ENCODE results near the gene PSTPIP1. TPM values are rescaled to one million over a fixed set of nuclear protein-coding genes. Genes with fewer than 3 reads are reported as not detected.

Gene PSTPIP1
- total and polyA plus RNA-seq, 2 of the 8 experiments (the other 6 are each of a cell fraction or from before 2014, with no cell fraction given), result 1.6 to 1.8 TPM

DNA sequence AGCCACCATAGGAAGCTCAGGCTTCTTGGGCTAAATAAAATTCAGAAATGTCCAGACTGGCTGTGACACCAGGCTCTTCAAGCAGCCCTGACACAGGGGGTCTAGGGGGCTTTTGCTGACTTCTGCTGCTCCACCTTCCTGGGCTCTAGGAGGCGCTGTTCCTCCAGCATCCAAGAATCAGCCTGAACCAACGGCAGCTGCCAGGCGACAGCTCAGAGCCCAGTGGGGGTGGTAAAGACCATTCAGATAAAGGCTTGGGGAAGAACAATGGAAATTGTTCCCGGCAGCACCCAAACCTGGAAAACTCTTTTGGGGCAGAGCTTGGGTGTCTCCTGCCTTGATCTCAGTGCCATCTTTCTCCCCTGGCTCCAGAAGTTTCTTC lies 21.6 kb upstream of the PSTPIP1 start:
- Histone ChIP-seq H3K4me1 (replicated peaks in 1 of 4; ENCODE audit: control insufficient read depth in 3 of 4, insufficient read depth in 4 of 4, low read length in 3 of 4) (peaks cover 0 to 2% (median 0%) of the 10 kb centered on the region in 4 experiments; a peak in 3 of 7 replicates), H3K27ac (ENCODE audit: low read depth, low read length) (no peak overlapping the region), H3K36me3 (ENCODE audit: control insufficient read depth in 2 of 4, insufficient read depth in 4 of 4, low read length in 3 of 4) (no peaks in the 10 kb centered on the region), H2BK5ac (ENCODE audit: low read depth, low read length) (no peak overlapping the region), H3K14ac (ENCODE audit: insufficient read length) (no peak overlapping the region), H2BK120ac (replicated peaks; ENCODE audit: low read depth, low read length) (no peak overlapping the region), H2AK5ac (ENCODE audit: low read depth, low read length) (no peak overlapping the region), H3K4me2 (ENCODE audit: insufficient read depth in 1 of 2, low read depth in 2 of 2, low read length in 2 of 2) (no peak overlapping the region; a peak in 1 of 4 replicates), H4K91ac (replicated peaks; ENCODE audit: insufficient read length, low read length) (no peak overlapping the region), H3K4me3 (ENCODE audit: extremely low read depth in 1 of 4, insufficient read depth in 2 of 4, low read depth in 3 of 4, low read length in 4 of 4) (no peak overlapping the region; a peak in 1 of 8 replicates), H3K79me1 (ENCODE audit: low read depth, low read length) (no peaks in the 10 kb centered on the region), H4K8ac (ENCODE audit: extremely low read depth, insufficient read depth, low read length) (no peak overlapping the region), H2BK15ac (ENCODE audit: low read length) (no peak overlapping the region), H3K23ac (ENCODE audit: insufficient read length) (no peak overlapping the region), H3K18ac (ENCODE audit: extremely low read depth, low read length) (no peak overlapping the region), H3K56ac (replicated peaks; ENCODE audit: insufficient read length, low read depth, low read length) (peak overlapping the region; percentile 37), H2AFZ (ENCODE audit: low read length) (peak overlapping the region; percentile 98), H2BK20ac (ENCODE audit: low read length) (no peak overlapping the region), H3K79me2 (ENCODE audit: control insufficient read depth in 1 of 2, insufficient read depth in 2 of 2, low read length in 2 of 2) (no peaks in the 10 kb centered on the region), H3K23me2 (ENCODE audit: low read depth, low read length) (no peaks in the 10 kb centered on the region), H3K4ac (replicated peaks; ENCODE audit: insufficient read length, low read depth, low read length) (no peak overlapping the region), H2BK12ac (ENCODE audit: low read depth, low read length) (no peak overlapping the region), H4K20me1 (replicated peaks in 1 of 2; ENCODE audit: control insufficient read depth in 1 of 2, insufficient read depth in 2 of 2, low read length in 2 of 2) (peaks cover 0 to 2% of the 10 kb centered on the region in 2 experiments), H3K9ac (replicated peaks in 1 of 4; ENCODE audit: extremely low read depth in 1 of 4, low read depth in 3 of 4, low read length in 3 of 4) (no peak overlapping the region), H3K27me3 (replicated peaks in 1 of 4; ENCODE audit: control insufficient read depth in 3 of 4, extremely low read depth in 1 of 4, insufficient read depth in 3 of 4, low read length in 3 of 4) (no peaks in the 10 kb centered on the region; a peak in 1 of 7 replicates), H4K5ac (ENCODE audit: insufficient read length, low read depth, low read length) (no peak overlapping the region), H3K9me3 (ENCODE audit: insufficient read depth in 2 of 2, low read depth in 1 of 2, low read length in 1 of 2) (no peaks in the 10 kb centered on the region)
- POLR2A ChIA-PET (ENCODE audit: partially characterized antibody), result interaction anchor here (0.6 kb wide), 1 partner anchor 206 kb away, joined by 3 read pairs; no protein-coding TSS in a partner anchor
- DNase-seq (ENCODE audit: low read depth in 1 of 2, low spot score in 2 of 2) (peak; percentile 54 to 85), FAIRE-seq (no peak)
- 23% methylated on average over 4 of the region's 4 CpGs; no CpG with 5 or more reads in 1 of the 2 experiments for WGBS, 2 experiments (ENCODE audit: extremely low coverage in 1 of 2, insufficient coverage in 1 of 2, insufficient read length in 1 of 2, insufficient replicate concordance in 2 of 2, low coverage in 1 of 2, low lambda C conversion rate in 2 of 2, missing lambda C conversion rate in 1 of 2)
- CTCF ChIA-PET (ENCODE audit: partially characterized antibody), result interaction anchor here (0.6 to 5.7 kb wide), 33 partner anchors 9 to 756 kb away, joined by 3 to 43 read pairs (median 5); partner anchors contain the start of gene PSTPIP1
- no peak for TF ChIP-seq CBX5 (IDR thresholded peaks at IDR 0.05; ENCODE audit: low read depth, low read length)
- peak; percentile 16; the same call in 1 of the 2 replicates for TF ChIP-seq BACH1 (IDR thresholded peaks at IDR 0.05; ENCODE audit: low read length)
- peak in 1 of 2 experiments; percentile 69; a peak in 1 of 3 replicates for TF ChIP-seq EP300 (IDR thresholded peaks at IDR 0.05; ENCODE audit: borderline replicate concordance in 1 of 2, low read depth in 2 of 2, low read length in 2 of 2)
- TF ChIP-seq, protein P1, sequence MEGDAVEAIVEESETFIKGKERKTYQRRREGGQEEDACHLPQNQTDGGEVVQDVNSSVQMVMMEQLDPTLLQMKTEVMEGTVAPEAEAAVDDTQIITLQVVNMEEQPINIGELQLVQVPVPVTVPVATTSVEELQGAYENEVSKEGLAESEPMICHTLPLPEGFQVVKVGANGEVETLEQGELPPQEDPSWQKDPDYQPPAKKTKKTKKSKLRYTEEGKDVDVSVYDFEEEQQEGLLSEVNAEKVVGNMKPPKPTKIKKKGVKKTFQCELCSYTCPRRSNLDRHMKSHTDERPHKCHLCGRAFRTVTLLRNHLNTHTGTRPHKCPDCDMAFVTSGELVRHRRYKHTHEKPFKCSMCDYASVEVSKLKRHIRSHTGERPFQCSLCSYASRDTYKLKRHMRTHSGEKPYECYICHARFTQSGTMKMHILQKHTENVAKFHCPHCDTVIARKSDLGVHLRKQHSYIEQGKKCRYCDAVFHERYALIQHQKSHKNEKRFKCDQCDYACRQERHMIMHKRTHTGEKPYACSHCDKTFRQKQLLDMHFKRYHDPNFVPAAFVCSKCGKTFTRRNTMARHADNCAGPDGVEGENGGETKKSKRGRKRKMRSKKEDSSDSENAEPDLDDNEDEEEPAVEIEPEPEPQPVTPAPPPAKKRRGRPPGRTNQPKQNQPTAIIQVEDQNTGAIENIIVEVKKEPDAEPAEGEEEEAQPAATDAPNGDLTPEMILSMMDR (IDR thresholded peaks at IDR 0.05; ENCODE audit: control extremely low read depth in 1 of 3, insufficient read depth in 1 of 3, low read depth in 1 of 3, low read length in 3 of 3), result peak; percentile 83 to 87 (median 87)
- TF ChIP-seq SRF (IDR thresholded peaks at IDR 0.05; ENCODE audit: low read depth, low read length), result no peak
- no peak for TF ChIP-seq POLR2A (IDR thresholded peaks at IDR 0.05; ENCODE audit: control extremely low read depth in 1 of 2, low read depth in 2 of 2, low read length in 2 of 2)
- TF ChIP-seq TEAD4 (IDR thresholded peaks at IDR 0.05; ENCODE audit: low read depth, low read length), result no peak
- TF ChIP-seq RAD21 (IDR thresholded peaks at IDR 0.05 in 1 of 2, conservative IDR thresholded peaks at IDR 0.05 in 1 of 2; ENCODE audit: low read depth in 2 of 2, low read length in 2 of 2), result peak; percentile 89 to 91
- TF ChIP-seq ASH2L (IDR thresholded peaks at IDR 0.05; ENCODE audit: low read length), result peak; percentile 19
- TF ChIP-seq SAP30 (IDR thresholded peaks at IDR 0.05; ENCODE audit: insufficient read depth, insufficient replicate concordance, low read length), result no peak
- 0 out of 2 replicates have a peak, but pooled peaks have one; percentile 43 for TF ChIP-seq JUND (IDR thresholded peaks at IDR 0.05; ENCODE audit: low read length)
